ENCODE results near the gene ADCK1. TPM values are rescaled to one million over a fixed set of nuclear protein-coding genes. Genes with fewer than 3 reads are reported as not detected.
A peak's percentile ranks its signal among the peaks of the same experiment; 100 is the strongest.

ADCK1 gene
- total and polyA plus RNA-seq, 8 donors = 0.58 to 39.1 (median 4.0) TPM

DNA sequence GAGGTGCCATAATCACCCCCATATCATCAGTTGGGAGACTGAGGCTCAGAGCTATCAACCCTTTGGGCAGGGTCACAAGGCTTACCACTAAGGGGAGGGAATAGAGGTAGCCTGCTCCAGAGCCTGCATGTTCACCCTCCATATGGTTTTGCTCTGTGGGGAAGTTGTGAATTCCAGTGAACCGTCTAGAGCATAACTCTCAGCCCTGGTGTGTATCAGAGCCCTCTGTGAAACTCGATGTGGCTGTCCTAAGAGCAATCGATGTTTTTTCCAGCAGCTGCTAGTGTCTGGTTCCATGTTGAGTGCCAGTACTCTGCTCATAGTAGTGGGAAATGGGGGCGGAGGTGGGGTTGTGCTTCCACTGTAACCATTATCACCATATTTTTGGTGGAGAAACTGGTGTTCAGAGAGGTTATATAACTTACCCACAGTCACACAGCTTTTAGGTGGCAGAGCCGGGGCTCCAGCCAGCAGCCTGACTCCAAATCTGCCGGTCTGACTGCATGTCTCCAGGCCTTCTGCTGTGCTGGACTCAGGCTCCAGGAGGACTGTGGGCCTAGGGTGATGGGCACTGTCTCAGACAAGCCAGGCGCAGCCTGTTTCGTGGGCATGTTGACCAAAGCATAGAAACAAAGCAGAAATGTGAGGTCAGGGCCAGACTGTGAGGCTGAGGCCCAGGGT lies 104.2 kb downstream of the ADCK1 start:
- no peak for TF ChIP-seq POLR2AphosphoS5 (IDR thresholded peaks at IDR 0.05)
- no peak for TF ChIP-seq POLR2A (IDR thresholded peaks at IDR 0.05)
- no peak for TF ChIP-seq EP300 (IDR thresholded peaks at IDR 0.05)
- TF ChIP-seq, protein P1, sequence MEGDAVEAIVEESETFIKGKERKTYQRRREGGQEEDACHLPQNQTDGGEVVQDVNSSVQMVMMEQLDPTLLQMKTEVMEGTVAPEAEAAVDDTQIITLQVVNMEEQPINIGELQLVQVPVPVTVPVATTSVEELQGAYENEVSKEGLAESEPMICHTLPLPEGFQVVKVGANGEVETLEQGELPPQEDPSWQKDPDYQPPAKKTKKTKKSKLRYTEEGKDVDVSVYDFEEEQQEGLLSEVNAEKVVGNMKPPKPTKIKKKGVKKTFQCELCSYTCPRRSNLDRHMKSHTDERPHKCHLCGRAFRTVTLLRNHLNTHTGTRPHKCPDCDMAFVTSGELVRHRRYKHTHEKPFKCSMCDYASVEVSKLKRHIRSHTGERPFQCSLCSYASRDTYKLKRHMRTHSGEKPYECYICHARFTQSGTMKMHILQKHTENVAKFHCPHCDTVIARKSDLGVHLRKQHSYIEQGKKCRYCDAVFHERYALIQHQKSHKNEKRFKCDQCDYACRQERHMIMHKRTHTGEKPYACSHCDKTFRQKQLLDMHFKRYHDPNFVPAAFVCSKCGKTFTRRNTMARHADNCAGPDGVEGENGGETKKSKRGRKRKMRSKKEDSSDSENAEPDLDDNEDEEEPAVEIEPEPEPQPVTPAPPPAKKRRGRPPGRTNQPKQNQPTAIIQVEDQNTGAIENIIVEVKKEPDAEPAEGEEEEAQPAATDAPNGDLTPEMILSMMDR (IDR thresholded peaks at IDR 0.05) = no peak
- Histone ChIP-seq H3K27me3 (no peaks in the 10 kb centered on the region), H3K4me1 (no peaks in the 10 kb centered on the region), H3K4me3 (no peak overlapping the region), H3K27ac (no peak overlapping the region), H3K36me3 (peaks cover 4 to 40% (median 14%) of the 10 kb centered on the region in 4 donors), H3K9me3 (no peaks in the 10 kb centered on the region)
- intact Hi-C loops (cut with DNase I; ENCODE audit: low total_unique reads) = no loop called here
- 80 to 92% (median 88%) methylated on average over 8 of the region's 8 CpGs for WGBS, 5 donors
- no peak for DNase-seq

DNA sequence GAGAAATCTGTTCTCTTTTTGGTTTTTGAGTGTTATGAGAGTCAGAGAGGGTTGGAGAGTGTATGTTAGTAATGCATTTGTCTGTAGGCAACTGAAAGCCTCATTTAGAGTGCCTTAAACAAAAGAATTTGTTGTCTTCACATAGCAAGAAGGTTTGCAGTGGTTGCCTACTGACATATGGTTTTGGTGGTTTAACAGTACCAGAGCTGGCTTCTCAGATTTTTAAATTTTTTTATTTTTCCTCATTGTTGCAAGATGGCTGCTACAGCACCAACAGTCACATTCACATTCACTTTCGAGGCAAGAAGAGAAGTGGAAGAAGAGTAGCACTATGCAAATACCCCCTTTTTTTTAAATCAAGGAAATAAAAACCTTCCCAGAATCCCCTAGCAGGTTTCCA lies 106.5 kb downstream of the ADCK1 start:
- intact Hi-C loops (cut with DNase I; ENCODE audit: low total_unique reads) = no loop called here
- Histone ChIP-seq H3K27ac (no peak overlapping the region), H3K9me3 (no peaks in the 10 kb centered on the region), H3K4me1 (peaks cover 0 to 22% (median 14%) of the 10 kb centered on the region in 4 donors), H3K4me3 (no peak overlapping the region), H3K36me3 (peaks cover 4 to 28% (median 7%) of the 10 kb centered on the region in 4 donors), H3K27me3 (no peaks in the 10 kb centered on the region)
- no peak for DNase-seq
- WGBS, 5 donors = 85 to 100% (median 93%) methylated on average over 1 of the region's 1 CpG
- TF ChIP-seq EP300 (IDR thresholded peaks at IDR 0.05) (no peak), POLR2A (IDR thresholded peaks at IDR 0.05) (no peak), POLR2AphosphoS5 (IDR thresholded peaks at IDR 0.05) (no peak)
- TF ChIP-seq, protein P1 (IDR thresholded peaks at IDR 0.05) = no peak

DNA sequence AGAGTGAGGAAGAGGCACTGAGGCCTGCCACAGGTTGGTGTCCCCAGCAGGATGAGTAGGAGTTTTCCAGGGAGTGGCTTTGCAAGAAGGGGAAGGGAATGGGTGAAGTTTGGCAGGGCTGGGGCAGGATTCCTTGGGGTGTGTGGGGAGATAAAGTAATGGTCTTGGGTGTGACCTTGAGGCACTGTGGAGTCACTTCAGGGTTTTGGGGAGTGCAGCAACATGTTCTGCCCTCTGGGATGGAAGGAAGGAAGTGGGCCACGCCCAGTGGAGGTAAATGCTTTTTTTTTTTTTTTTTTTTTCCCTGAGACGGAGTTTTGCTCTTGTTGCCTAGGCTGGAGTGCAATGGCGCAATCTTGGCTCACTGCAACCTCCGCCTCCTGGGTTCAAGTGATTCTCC lies 108.9 kb downstream of the ADCK1 start:
- peaks cover 0 to 26% (median 14%) of the 10 kb centered on the region in 4 donors for H3K4me1 ChIP-seq
- H3K9me3 ChIP-seq = no peaks in the 10 kb centered on the region
- H3K4me3 ChIP-seq = no peak overlapping the region
- H3K27me3 ChIP-seq = no peaks in the 10 kb centered on the region
- intact Hi-C loops (cut with DNase I; ENCODE audit: low total_unique reads) = no loop called here
- WGBS, 5 donors = 84 to 93% (median 91%) methylated on average over 2 to 4 of the region's 4 CpGs
- H3K27ac ChIP-seq = no peak overlapping the region
- peaks cover 0 to 16% (median 4%) of the 10 kb centered on the region in 4 donors for H3K36me3 ChIP-seq
- no peak for DNase-seq
- TF ChIP-seq, protein P1 (IDR thresholded peaks at IDR 0.05) = no peak
- no peak for TF ChIP-seq EP300 (IDR thresholded peaks at IDR 0.05)
- no peak for TF ChIP-seq POLR2A (IDR thresholded peaks at IDR 0.05)
- no peak for TF ChIP-seq POLR2AphosphoS5 (IDR thresholded peaks at IDR 0.05)

DNA sequence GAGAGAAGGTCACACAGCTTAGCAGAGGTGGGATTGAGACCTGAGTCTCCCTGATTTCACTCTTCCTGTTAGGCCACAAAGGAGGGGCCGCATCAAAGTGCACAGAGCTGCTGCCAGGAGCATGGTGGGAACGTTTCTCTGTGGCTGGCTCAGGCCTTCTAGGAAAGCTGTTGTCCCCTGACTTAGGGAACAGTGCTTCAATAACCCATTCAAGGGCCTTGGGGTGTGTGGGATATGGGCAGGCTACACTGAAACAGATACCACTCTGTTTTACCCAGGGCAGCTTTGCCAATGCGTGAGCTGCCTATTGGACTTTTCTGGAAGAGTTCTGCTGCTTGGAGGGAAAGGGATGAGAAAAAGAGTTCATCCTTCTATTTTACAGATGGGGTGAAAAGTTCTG lies 110.0 kb downstream of the ADCK1 start:
- H3K27me3 ChIP-seq = no peaks in the 10 kb centered on the region
- no peak overlapping the region for H3K4me3 ChIP-seq
- DNase-seq = no peak
- H3K9me3 ChIP-seq = no peaks in the 10 kb centered on the region
- TF ChIP-seq POLR2AphosphoS5 (IDR thresholded peaks at IDR 0.05) (no peak), EP300 (IDR thresholded peaks at IDR 0.05) (no peak), POLR2A (IDR thresholded peaks at IDR 0.05) (no peak)
- TF ChIP-seq, protein P1 (IDR thresholded peaks at IDR 0.05) = no peak
- peaks cover 0 to 23% (median 4%) of the 10 kb centered on the region in 4 donors for H3K36me3 ChIP-seq
- intact Hi-C loops (cut with DNase I; ENCODE audit: low total_unique reads) = no loop called here
- WGBS, 5 donors = 56 to 68% (median 64%) methylated on average over 3 of the region's 3 CpGs
- H3K4me1 ChIP-seq = peaks cover 0 to 26% (median 14%) of the 10 kb centered on the region in 4 donors
- H3K27ac ChIP-seq = peak overlapping the region; percentile 17 to 72 (median 58)
